Breast epithelium (tissue), 3 donors: ENCODE data around the gene IQSEC3.
"Not testable (repeated sequence)": the region's sequence is repeated elsewhere in the genome, so short reads cannot be mapped to it uniquely, and the experiment has no call there.

Experiments used
- POLR2A ChIP-seq: fragments of 450-650 bp; IDR thresholded peaks from one replicate; pipeline ENCODE4 v1.6.1; 2016; ENCODE audit warnings: antibody characterized with exemption, mild to moderate bottlenecking, moderate library complexity
- TF ChIP-seq, protein P1 (sequence below), 3 donors: fragments of 450-650 bp; IDR thresholded peaks; one replicate each; pipeline ENCODE4 v1.5.1; 2016 to 2017; ENCODE audit warnings: antibody characterized with exemption in 3 of 3, mild to moderate bottlenecking in 3 of 3, moderate library complexity in 3 of 3

DNA sequence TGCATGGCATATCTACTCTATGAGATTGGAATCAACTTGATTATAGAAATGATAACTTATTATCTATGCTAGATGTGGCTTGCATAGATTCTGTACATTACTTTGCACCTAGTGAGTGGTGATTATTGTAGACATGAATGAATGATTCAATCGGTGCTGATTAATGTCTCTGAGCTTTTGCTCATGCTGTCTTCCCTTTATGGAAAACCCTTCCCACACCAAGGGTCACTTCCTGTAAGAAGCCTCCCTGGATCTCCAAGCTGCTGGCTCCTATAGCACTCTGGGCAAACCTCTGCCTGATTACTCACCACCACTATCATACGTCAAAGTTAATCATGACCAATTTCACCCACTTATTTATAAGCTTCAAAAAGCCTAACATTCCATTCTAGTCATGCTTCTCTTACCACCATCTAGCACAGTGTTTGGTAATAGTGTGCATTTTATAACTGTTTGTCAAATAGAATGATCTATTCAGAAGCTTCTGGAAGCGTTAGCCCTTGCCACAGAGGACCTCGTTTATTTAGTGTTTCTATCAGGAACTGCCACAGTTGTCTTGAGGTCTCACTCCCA, 990 bp upstream of the IQSEC3 start:
- TF ChIP-seq, protein P1, sequence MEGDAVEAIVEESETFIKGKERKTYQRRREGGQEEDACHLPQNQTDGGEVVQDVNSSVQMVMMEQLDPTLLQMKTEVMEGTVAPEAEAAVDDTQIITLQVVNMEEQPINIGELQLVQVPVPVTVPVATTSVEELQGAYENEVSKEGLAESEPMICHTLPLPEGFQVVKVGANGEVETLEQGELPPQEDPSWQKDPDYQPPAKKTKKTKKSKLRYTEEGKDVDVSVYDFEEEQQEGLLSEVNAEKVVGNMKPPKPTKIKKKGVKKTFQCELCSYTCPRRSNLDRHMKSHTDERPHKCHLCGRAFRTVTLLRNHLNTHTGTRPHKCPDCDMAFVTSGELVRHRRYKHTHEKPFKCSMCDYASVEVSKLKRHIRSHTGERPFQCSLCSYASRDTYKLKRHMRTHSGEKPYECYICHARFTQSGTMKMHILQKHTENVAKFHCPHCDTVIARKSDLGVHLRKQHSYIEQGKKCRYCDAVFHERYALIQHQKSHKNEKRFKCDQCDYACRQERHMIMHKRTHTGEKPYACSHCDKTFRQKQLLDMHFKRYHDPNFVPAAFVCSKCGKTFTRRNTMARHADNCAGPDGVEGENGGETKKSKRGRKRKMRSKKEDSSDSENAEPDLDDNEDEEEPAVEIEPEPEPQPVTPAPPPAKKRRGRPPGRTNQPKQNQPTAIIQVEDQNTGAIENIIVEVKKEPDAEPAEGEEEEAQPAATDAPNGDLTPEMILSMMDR (IDR thresholded peaks at IDR 0.05), result not testable (repeated sequence)
- not testable (repeated sequence) for TF ChIP-seq POLR2A
